Forelimb muscle (tissue), 1 donor: ENCODE results near the gene CHIC2. TPM values are rescaled to one million over a fixed set of nuclear protein-coding genes. Genes with fewer than 3 reads are reported as not detected.

Experiments
- DNase-seq: peaks from one replicate; pipeline ENCODE4 v3.0.0-alpha.2; 2013; ENCODE audit warnings: low read depth
- polyA plus RNA-seq: library from polyadenylated mRNA; unstranded; fragments of 120-200 nt; gene quantifications from one replicate; pipeline ENCODE4 v1.2.1, GENCODE V29; 2013; ENCODE audit not compliant: insufficient read length

CHIC2 gene
- polyA plus RNA-seq, 1 donor: 16.9 TPM

- DNase-seq: no peak
Observed at GRCh38 chr4:54006755-54007154, 57.6 kb downstream of the CHIC2 start.

DNA sequence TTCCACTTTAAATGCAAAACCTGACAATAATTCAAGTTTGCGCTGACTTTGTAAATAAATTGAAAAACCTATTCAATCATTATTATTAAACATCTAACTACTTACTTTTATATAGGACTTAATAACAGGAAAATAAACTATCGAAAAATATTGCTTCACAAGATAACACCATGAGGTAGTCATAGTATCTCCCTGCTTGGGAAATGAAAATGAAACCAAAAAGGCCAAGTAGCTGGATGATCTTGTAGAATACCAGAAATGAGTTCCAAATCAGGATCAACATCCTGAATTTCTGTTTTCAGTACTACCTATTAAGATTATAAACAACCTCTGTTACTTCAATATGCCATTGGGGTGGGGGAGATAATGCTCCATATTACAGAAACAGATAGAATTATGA is 58.9 kb downstream of the CHIC2 start:
- DNase-seq: no peak

DNA sequence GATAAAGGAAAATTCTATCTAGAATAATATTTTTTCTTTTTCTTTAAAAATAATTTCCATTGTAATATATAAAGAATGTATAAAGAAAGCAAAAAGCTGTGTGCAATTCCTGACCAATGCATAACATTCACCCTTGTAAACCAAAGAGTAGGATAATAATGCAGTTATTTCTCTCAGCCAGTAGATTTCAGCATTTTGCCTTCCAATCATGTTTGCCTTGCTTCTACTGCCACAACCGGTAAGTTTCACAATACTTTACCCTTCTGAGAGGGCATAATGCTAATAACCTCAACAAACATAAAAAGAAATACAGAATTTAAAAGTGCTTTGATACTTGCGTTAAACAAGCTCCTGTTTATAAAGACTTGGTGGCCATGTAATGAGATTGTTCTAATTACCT is 59.9 kb downstream of the CHIC2 start:
- DNase-seq: no peak

GRCh38 chr4:54001668-54002365 is 62.6 kb downstream of the CHIC2 start:
- DNase-seq: no peak

GRCh38 chr4:53997898-53998297 is 66.5 kb downstream of the CHIC2 start:
- no peak for DNase-seq

DNA sequence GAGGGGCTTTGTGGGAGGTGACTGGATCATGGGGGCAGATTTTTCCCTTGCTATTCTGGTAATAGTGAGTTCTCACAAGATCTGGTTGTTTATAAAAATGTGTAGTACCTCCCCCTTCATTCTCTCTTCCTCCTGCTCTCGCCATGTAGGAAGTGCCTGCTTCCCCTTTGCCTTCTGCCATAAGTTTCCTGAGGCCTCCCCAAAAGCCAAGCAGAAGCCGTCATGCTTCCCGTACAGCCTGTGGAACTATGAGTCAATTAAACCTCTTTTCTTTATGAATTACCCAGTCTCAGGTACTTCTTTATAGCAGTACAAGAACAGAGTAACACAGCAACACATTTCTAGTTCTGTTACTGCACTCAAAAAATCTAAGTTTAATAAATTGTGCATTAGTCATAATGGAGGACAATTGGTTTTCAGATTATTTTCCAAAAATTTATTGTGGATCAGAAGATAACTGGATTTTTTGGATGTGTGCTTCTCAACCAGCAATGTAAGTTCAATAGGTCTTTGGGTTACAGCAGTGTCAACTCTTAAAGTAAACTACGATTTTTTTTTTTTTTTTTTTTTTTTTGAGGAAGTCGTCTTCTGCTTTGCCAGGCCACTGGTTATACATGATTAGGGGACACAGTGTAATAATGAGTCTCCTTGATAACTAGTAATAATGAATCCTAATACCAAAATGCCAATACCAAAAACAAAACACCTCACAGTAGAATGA is 69.9 kb downstream of the CHIC2 start:
- no peak for DNase-seq

DNA sequence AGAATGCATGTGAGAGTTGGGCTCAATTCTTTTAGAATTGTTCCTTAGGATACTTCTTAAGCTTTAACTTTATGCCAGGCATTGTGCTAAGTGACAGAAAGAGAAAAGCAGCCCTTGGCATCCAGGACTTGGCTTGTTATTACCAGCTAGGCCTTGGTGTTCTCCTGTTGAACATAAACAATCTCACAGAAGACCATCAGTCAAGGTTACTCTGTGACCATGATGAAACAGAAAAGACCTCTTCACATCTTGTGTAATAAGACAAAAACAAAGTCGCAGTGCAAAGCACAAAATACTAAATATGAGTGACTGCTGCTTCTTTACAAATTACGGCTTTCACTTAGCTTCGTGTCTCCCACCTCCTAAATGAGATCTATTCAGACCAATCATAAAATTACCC is 71.6 kb downstream of the CHIC2 start:
- no peak for DNase-seq

DNA sequence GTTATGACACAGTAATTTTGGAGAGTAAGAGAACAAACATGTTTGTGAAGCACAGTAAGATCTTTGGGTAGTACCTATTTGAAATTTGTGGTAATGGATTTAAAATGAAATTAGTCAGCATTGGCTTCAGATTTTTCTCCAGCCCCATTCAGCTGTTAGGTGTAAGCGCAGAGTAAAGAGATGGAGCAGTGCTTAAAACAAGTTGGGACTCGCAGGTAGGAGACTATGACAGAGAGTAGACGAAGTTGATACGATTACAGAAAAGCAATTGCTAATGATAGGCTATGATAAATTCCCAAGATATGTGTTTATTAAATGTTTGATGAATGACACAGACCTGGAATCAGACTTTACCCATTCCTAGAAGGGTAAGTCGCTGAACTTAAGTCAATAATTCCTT is 72.6 kb downstream of the CHIC2 start:
- no peak for DNase-seq

DNA sequence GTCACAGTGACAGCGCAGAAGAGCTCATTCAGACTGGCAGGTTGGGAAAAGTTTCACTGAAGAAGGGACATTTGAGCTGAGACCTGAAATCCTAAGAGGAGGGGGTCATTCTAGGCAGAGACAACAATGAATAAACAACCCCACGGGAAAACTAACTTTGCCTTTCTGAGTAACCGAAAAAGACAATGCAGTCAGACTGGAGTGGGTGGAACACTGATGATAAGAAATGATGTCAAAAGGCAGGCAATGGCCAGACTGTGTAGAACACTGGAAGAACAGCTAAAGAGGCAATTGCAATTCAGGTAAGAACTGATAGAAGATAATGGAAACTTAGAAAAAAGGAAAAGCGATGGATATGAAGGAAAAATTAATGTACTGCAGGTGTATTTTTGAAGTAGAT is 73.8 kb downstream of the CHIC2 start:
- DNase-seq: no peak

GRCh38 chr4:53987761-53988171 is 76.6 kb downstream of the CHIC2 start:
- DNase-seq: no peak

GRCh38 chr4:53986062-53986461 is 78.3 kb downstream of the CHIC2 start:
- no peak for DNase-seq

DNA sequence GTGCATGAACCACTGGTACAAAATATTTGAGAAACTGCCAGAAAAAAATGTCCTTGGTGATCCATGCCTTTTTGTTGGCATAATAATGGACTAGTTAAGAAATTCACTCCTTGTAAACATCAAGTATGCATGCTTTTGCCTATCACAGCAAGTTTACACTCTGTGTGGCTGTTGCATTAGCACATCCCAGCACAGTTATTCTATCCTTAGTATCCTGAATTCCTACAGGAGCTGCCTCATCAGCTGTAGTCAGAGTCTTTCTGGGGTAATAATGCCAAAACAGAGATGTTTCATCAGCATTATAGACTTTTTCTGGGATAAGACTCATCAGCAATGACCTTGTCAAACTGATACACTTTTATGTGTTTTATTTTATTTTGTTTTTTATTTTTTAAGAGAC is 82.8 kb downstream of the CHIC2 start:
- DNase-seq: no peak

DNA sequence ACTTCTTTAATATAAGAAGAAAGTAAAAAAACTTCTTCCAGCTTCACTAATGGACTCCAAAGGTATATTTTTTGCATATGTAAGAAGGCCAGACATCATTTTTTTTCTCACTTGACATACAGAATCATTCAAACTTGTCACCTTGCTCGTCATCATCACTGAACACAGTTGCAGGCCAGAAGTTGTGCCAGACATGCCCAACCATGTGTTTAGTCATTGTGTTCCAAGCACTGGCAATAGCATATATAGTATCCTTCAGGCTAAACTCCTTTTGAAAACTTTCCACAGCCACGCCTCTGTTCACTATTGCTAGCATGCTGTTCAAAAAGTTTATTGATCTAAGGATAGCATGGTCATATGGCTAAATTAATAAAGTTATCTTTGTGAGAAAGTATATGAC is 83.3 kb downstream of the CHIC2 start:
- no peak for DNase-seq

DNA sequence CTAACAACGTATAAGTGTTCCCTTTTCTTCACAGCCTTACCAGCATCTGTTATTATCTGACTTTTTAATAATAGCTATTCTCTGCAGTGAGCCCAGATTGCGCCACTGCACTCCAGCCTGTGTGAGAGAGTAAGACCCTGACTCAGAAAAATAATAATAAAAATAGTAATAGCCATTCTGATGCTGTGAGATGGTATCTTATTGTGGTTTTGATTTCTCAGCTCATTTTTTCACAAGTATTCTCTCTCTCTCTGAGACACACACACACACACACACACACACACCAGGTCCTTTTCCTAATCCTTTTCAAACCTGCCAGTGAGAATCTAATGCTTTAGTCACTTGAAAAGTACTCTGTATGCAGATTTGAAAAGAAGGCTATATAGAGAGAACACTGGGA is 89.8 kb downstream of the CHIC2 start:
- DNase-seq: no peak

GRCh38 chr4:53967986-53968385 is 96.4 kb downstream of the CHIC2 start:
- no peak for DNase-seq

- DNase-seq: no peak
Observed at GRCh38 chr4:53963781-53964180, 100.6 kb downstream of the CHIC2 start.

DNA sequence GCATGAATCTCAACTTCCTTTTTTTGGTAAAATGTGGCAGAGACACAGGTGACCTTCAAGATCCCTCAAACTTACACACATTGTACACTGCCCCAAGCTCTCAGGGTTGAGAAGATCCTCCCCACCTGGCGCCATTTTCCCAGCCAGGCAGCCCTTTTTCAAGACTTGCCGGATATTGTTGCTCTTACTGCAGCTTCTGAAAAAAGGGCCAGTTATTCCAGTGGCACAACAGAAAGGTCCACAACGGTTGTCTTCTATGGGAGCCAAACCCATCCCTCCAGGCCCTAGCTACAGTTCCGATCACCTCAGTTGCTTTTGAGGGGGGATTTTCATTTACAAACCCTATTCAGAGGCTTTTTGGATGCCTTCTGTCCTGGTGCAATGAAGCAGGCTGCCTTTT is 101.1 kb downstream of the CHIC2 start:
- no peak for DNase-seq

GRCh38 chr4:53962516-53963225 is 101.7 kb downstream of the CHIC2 start:
- no peak for DNase-seq

DNA sequence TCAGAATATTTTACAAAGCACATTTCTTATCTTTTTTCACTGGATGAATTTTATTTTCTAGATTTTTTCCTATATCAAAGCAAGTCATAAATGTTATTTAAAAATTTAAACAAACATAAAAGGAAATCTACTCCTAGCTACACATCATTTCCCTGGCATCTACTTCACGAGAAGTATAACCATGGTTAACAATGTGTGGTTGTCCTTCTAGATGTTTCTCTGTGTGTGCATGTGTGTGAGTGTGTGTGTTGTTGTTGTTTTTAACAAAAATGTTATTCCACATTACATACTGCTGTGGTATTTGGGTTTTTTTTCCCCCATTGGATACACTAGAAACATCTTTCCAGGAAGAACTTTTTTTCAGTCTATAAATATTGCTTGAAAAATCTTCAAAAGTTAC is 103.1 kb downstream of the CHIC2 start:
- no peak for DNase-seq

DNA sequence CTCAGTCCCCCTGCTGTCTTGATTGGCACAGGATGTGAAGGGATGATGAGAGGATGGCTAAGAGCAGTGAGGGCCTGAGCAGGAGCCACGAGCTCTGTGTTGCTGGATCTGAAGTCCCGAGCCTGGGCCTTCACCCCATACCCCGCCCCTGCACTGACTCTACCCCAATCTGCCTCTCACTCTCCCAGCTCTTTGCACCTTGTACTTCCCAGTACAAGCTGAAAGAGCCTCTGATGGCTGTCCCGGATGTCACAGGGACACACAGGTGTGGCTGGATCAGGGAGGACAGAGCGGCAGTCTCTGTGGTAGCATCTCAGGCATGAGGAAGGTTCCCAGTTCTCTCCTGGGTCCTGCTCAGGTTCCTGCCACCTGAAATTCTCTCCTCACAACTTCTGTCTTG is 103.6 kb downstream of the CHIC2 start:
- no peak for DNase-seq
